Caco-2 (cell line): ENCODE measurements around the gene TOP2B. TPM values are rescaled to one million over a fixed set of nuclear protein-coding genes. Genes with fewer than 3 reads are reported as not detected.

ENCODE experiments used
- BruUV-seq: library from RNA; stranded (reverse); fragments of 400-500 nt; replicated peaks from 2 replicates; lab custom pipeline; 2021; lab: Mats Ljungman, UMichigan
- CTCF ChIA-PET: fragments of 300-600 bp; sonication (Branson Sonifier 250); formaldehyde crosslinking; loops from one replicate; lab custom pipeline; 2022; ENCODE audit warnings: antibody characterized with exemption; lab: Charles Lee
- POLR2A ChIA-PET: fragments of 300-600 bp; sonication (Branson Sonifier 250); formaldehyde crosslinking; loops from one replicate; lab custom pipeline; 2022; ENCODE audit warnings: antibody characterized with exemption; lab: Charles Lee
- DNase-seq, 2 experiments: peaks; one replicate each; pipeline versions ENCODE4 v3.0.0 to v3.0.0-alpha.2; 2020 to 2022
- H3K27me3 ChIP-seq: replicated peaks from 2 replicates; pipeline ENCODE4 v1.6.0; 2011; ENCODE audit warnings: low read length; ENCODE audit not compliant: control insufficient read depth, insufficient read depth
- H3K36me3 ChIP-seq: 2 replicates; pipeline ENCODE4 v1.5.1; 2011; ENCODE audit warnings: low read length; ENCODE audit not compliant: control insufficient read depth, insufficient read depth
- H3K4me1 ChIP-seq: fragments of 250-450 bp; sonication (Bioruptor Pico); 2 replicates; pipeline ENCODE4 v1.5.1; 2020; ENCODE audit warnings: mild to moderate bottlenecking
- H3K4me3 ChIP-seq: 2 replicates; pipeline ENCODE4 v1.5.1; 2011; ENCODE audit warnings: low read depth, mild to moderate bottlenecking, control low read depth, low read length
- H3K9me3 ChIP-seq: fragments of 250-450 bp; sonication (Bioruptor Pico); 2 replicates; pipeline ENCODE4 v1.5.1; 2020; ENCODE audit warnings: mild to moderate bottlenecking, moderate library complexity
- H3K27ac Mint-ChIP-seq: one replicate; pipeline ENCODE4 v1.8.0; 2022; ENCODE audit warnings: mixed read lengths; ENCODE audit not compliant: unreplicated experiment
- H3K27me3 Mint-ChIP-seq: one replicate; pipeline ENCODE4 v1.8.0; 2022; ENCODE audit warnings: mixed read lengths; ENCODE audit not compliant: insufficient read depth, unreplicated experiment
- H3K36me3 Mint-ChIP-seq: one replicate; pipeline ENCODE4 v1.8.0; 2022; ENCODE audit warnings: mild to moderate bottlenecking, mixed read lengths; ENCODE audit not compliant: insufficient read depth, unreplicated experiment
- H3K4me1 Mint-ChIP-seq: one replicate; pipeline ENCODE4 v1.8.0; 2022; ENCODE audit warnings: low read depth, mixed read lengths; ENCODE audit not compliant: unreplicated experiment
- H3K4me3 Mint-ChIP-seq: one replicate; pipeline ENCODE4 v1.8.0; 2022; ENCODE audit warnings: mild to moderate bottlenecking, moderate library complexity, mixed read lengths; ENCODE audit not compliant: unreplicated experiment
- H3K9me3 Mint-ChIP-seq: one replicate; pipeline ENCODE4 v1.8.0; 2022; ENCODE audit warnings: mixed read lengths; ENCODE audit not compliant: unreplicated experiment
- CTCF ChIP-seq, 2 experiments: fragments of 200-600 bp in 1 of 2; IDR thresholded peaks; 1 replicate in 1 of 2; 2 replicates in 1 of 2; pipeline versions ENCODE4 v1.5.1 to v1.8.0; 2011 to 2022; ENCODE audit warnings: antibody characterized with exemption in 1 of 2, control low read depth in 1 of 2, inconsistent platforms in 1 of 2, low read depth in 1 of 2, low read length in 1 of 2, mild to moderate bottlenecking in 1 of 2, moderate library complexity in 1 of 2; ENCODE audit not compliant: insufficient read depth in 1 of 2, severe bottlenecking in 1 of 2, unreplicated experiment in 1 of 2
- intact Hi-C: fragments of 100-400 bp; cut with micrococcal nuclease; formaldehyde crosslinking; loops from one replicate; pipeline ENCODE4 v1.10.0; 2022; ENCODE audit not compliant: unreplicated experiment
- total RNA-seq: library from RNA; stranded (reverse); gene quantifications from 2 replicates; pipeline ENCODE4 v1.2.3, GENCODE V29; 2022

Gene TOP2B
- total RNA-seq, 1 experiment from 2014 or later = 83.1 TPM

GRCh38 chr3:25585361-25586166 lies 79.1 kb downstream of the TOP2B start:
- POLR2A ChIA-PET = no interaction called here
- Mint-ChIP-seq H3K36me3 (no peaks in the 10 kb centered on the region), H3K27me3 (no peaks in the 10 kb centered on the region), H3K4me3 (no peak overlapping the region), H3K9me3 (peaks cover 8% of the 10 kb centered on the region), H3K4me1 (peaks cover 13% of the 10 kb centered on the region), H3K27ac (no peak overlapping the region)
- TF ChIP-seq CTCF (IDR thresholded peaks at IDR 0.05; ENCODE audit: insufficient read depth in 1 of 2, low read depth in 1 of 2, low read length in 1 of 2, severe bottlenecking in 1 of 2, unreplicated experiment in 1 of 2) = no peak
- CTCF ChIA-PET = interaction anchor here (0.6 kb wide), 1 partner anchor 811 kb away, joined by 7 read pairs; no protein-coding TSS in a partner anchor
- no peaks in the 10 kb centered on the region for H3K9me3 ChIP-seq
- intact Hi-C loops = no loop called here
- H3K27me3 ChIP-seq = no peaks in the 10 kb centered on the region
- no peak for DNase-seq
- no peak overlapping the region for H3K4me3 ChIP-seq
- H3K36me3 ChIP-seq = no peaks in the 10 kb centered on the region
- peaks cover 4% of the 10 kb centered on the region; the same call in 1 of the 2 replicates for H3K4me1 ChIP-seq
- no TSS peak for BruUV-seq

GRCh38 chr3:25584011-25584789 lies 80.5 kb downstream of the TOP2B start:
- TF ChIP-seq CTCF (IDR thresholded peaks at IDR 0.05; ENCODE audit: insufficient read depth in 1 of 2, low read depth in 1 of 2, low read length in 1 of 2, severe bottlenecking in 1 of 2, unreplicated experiment in 1 of 2) = no peak
- H3K36me3 ChIP-seq = no peaks in the 10 kb centered on the region
- H3K4me1 Mint-ChIP-seq = peaks cover 13% of the 10 kb centered on the region
- no peaks in the 10 kb centered on the region for H3K27me3 ChIP-seq
- H3K9me3 ChIP-seq = no peaks in the 10 kb centered on the region
- no peak overlapping the region for H3K27ac Mint-ChIP-seq
- no peak overlapping the region for H3K4me3 Mint-ChIP-seq
- DNase-seq = no peak
- ChIA-PET POLR2A (no interaction called here), CTCF (no interaction called here)
- no TSS peak for BruUV-seq
- H3K36me3 Mint-ChIP-seq = no peaks in the 10 kb centered on the region
- H3K9me3 Mint-ChIP-seq = peaks cover 8% of the 10 kb centered on the region
- H3K27me3 Mint-ChIP-seq = no peaks in the 10 kb centered on the region
- intact Hi-C loops = no loop called here
- no peak overlapping the region for H3K4me3 ChIP-seq
- H3K4me1 ChIP-seq = peaks cover 4% of the 10 kb centered on the region; the same call in 1 of the 2 replicates

- DNase-seq = no peak
- intact Hi-C loops = no loop called here
- ChIA-PET CTCF (no interaction called here), POLR2A (no interaction called here)
- H3K27ac Mint-ChIP-seq = no peak overlapping the region
- H3K9me3 Mint-ChIP-seq = peaks cover 8% of the 10 kb centered on the region
- Histone ChIP-seq H3K4me3 (no peak overlapping the region), H3K36me3 (no peaks in the 10 kb centered on the region), H3K27me3 (no peaks in the 10 kb centered on the region), H3K4me1 (peaks cover 4% of the 10 kb centered on the region; the same call in 1 of the 2 replicates), H3K9me3 (no peaks in the 10 kb centered on the region)
- H3K36me3 Mint-ChIP-seq = no peaks in the 10 kb centered on the region
- H3K27me3 Mint-ChIP-seq = no peaks in the 10 kb centered on the region
- no peak for TF ChIP-seq CTCF (IDR thresholded peaks at IDR 0.05; ENCODE audit: insufficient read depth in 1 of 2, low read depth in 1 of 2, low read length in 1 of 2, severe bottlenecking in 1 of 2, unreplicated experiment in 1 of 2)
- no TSS peak for BruUV-seq
- H3K4me1 Mint-ChIP-seq = peaks cover 13% of the 10 kb centered on the region
- no peak overlapping the region for H3K4me3 Mint-ChIP-seq
These were observed 81.4 kb downstream of the TOP2B start for GRCh38 chr3:25583343-25583742.
